ENCODE measurements around the gene C5orf46. TPM values are rescaled to one million over a fixed set of nuclear protein-coding genes. Genes with fewer than 3 reads are reported as not detected.

Gene C5orf46
- total RNA-seq, 2 experiments from 2014 or later: not detected

DNA sequence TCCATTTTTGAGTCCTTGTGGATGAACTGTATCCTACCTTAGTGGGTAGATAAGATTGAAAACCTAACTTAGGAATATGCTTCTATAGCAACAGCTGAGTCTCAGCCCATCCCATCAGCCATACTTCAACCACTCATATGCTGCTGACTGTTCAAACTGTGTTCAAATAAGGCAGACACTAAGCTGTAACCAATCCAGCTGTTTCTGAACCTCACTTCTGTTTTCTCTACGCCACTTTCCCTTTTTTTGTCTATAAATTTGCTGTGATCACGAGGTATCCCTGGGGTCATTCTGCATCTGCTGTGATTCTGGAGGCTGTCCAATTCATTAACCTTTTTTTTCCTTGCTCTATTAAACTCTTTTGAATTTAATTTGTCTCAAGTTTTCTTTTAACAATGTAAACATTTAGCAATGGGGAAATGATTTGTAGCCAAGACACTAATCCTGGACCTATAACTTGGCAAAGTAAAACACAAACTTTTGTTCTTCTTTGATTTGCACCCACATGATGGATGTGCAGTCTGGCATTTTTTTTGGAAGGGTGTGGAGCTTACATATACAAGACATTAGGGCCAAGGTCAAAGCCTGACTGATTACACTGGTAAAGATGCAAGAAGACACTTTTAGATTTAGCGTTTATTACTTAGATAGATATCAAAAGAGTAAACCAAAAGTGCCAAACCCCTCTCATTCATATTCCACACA is 42.7 kb downstream of the C5orf46 start:
- intact Hi-C loops (cut with micrococcal nuclease; ENCODE audit: unreplicated experiment): no loop called here
- no peak for DNase-seq (ENCODE audit: low spot score)
- Histone ChIP-seq H3K9me3 (ENCODE audit: low read length) (no peaks in the 10 kb centered on the region), H4K20me1 (ENCODE audit: insufficient read depth, low read length) (no peaks in the 10 kb centered on the region), H3K4me1 (ENCODE audit: insufficient read depth, low read length, poor library complexity, severe bottlenecking) (no peaks in the 10 kb centered on the region), H3K27ac (ENCODE audit: low read depth, low read length, poor library complexity, severe bottlenecking) (no peak overlapping the region), H3K9me2 (ENCODE audit: insufficient read depth, low read length) (no peaks in the 10 kb centered on the region), H3K4me3 (ENCODE audit: low read depth, low read length, poor library complexity, severe bottlenecking) (no peak overlapping the region), H3K36me3 (ENCODE audit: insufficient read depth, low read length) (no peaks in the 10 kb centered on the region), H3K79me2 (ENCODE audit: insufficient read depth, low read depth, low read length) (no peaks in the 10 kb centered on the region), H3K4me2 (ENCODE audit: low read length) (no peak overlapping the region), H2AFZ (ENCODE audit: low read length) (no peak overlapping the region)
- POLR2A ChIA-PET: no interaction called here
- TF ChIP-seq, protein P1, sequence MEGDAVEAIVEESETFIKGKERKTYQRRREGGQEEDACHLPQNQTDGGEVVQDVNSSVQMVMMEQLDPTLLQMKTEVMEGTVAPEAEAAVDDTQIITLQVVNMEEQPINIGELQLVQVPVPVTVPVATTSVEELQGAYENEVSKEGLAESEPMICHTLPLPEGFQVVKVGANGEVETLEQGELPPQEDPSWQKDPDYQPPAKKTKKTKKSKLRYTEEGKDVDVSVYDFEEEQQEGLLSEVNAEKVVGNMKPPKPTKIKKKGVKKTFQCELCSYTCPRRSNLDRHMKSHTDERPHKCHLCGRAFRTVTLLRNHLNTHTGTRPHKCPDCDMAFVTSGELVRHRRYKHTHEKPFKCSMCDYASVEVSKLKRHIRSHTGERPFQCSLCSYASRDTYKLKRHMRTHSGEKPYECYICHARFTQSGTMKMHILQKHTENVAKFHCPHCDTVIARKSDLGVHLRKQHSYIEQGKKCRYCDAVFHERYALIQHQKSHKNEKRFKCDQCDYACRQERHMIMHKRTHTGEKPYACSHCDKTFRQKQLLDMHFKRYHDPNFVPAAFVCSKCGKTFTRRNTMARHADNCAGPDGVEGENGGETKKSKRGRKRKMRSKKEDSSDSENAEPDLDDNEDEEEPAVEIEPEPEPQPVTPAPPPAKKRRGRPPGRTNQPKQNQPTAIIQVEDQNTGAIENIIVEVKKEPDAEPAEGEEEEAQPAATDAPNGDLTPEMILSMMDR (conservative IDR thresholded peaks at IDR 0.05; ENCODE audit: low read length): no peak
- no peak for TF ChIP-seq EZH2phosphoT487 (IDR thresholded peaks at IDR 0.05; ENCODE audit: borderline replicate concordance, low read depth, low read length)
- no TSS peak for BruUV-seq (replicated peaks)
- CTCF ChIA-PET (ENCODE audit: unreplicated experiment): no interaction called here

DNA sequence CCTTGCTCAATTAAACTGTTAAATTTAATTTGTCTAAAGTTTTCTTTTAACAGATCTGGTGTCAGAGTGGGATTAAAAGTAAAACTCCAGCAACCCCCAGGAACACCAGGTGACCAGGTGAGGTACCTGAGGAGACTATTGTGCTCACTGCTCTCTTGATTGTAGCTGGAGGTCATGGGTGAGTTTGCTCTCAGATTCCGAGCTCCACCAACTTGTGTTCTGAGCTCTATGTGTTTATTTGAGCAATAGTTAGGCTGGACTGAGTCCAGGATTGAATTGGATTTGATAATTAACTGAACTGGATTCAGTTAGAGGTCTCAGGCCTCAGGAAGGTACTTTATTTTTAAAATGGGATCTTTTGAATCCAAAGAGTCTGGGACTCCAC is 45.7 kb downstream of the C5orf46 start:
- Histone ChIP-seq H2AFZ (ENCODE audit: low read length) (no peak overlapping the region), H3K4me2 (ENCODE audit: low read length) (no peak overlapping the region), H3K79me2 (ENCODE audit: insufficient read depth, low read depth, low read length) (no peaks in the 10 kb centered on the region), H3K36me3 (ENCODE audit: insufficient read depth, low read length) (no peaks in the 10 kb centered on the region), H4K20me1 (ENCODE audit: insufficient read depth, low read length) (no peaks in the 10 kb centered on the region), H3K4me1 (ENCODE audit: insufficient read depth, low read length, poor library complexity, severe bottlenecking) (no peaks in the 10 kb centered on the region), H3K4me3 (ENCODE audit: low read depth, low read length, poor library complexity, severe bottlenecking) (no peak overlapping the region), H3K9me3 (ENCODE audit: low read length) (no peaks in the 10 kb centered on the region), H3K27ac (ENCODE audit: low read depth, low read length, poor library complexity, severe bottlenecking) (no peak overlapping the region), H3K9me2 (ENCODE audit: insufficient read depth, low read length) (no peaks in the 10 kb centered on the region)
- POLR2A ChIA-PET: interaction anchor here (0.5 to 0.9 kb wide), 2 partner anchors 227 to 233 kb away, joined by 3 to 4 read pairs; no protein-coding TSS in a partner anchor
- no TSS peak for BruUV-seq (replicated peaks)
- intact Hi-C loops (cut with micrococcal nuclease; ENCODE audit: unreplicated experiment): no loop called here
- CTCF ChIA-PET (ENCODE audit: unreplicated experiment): no interaction called here
- DNase-seq (ENCODE audit: low spot score): no peak
- TF ChIP-seq EZH2phosphoT487 (IDR thresholded peaks at IDR 0.05; ENCODE audit: borderline replicate concordance, low read depth, low read length): no peak
- TF ChIP-seq, protein P1 (conservative IDR thresholded peaks at IDR 0.05; ENCODE audit: low read length): no peak

DNA sequence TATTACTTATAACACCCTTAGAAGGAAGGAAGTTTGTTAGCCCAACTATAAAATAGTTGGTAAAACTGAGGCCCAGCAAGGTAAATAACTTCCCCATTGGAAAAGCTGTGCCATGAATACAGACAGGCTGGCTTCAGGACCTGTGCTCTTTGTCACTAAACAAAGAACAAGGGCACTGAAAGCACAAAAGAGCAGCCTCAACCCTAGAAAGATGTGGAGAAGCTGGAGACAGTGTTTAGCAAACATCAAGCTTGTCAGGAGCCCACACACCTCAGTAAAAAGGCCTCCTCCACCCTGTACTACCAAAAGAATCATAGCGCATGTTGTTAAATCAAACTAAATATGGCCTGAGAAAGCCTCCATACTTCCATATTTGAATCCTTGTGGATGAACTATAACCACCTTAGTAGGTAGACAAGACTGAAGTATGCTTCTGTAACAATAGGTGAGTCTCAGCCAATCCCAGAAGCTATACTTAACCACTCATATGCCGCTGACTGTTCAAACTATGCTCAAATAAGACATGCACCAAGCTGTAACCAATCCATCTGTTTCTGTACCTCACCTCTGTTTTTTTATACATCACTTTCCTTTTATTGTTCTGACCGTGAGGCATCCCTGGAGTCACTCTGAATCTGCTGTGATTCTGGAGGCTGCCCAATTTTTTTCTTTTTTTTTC is 46.2 kb downstream of the C5orf46 start:
- no peaks in the 10 kb centered on the region for H3K36me3 ChIP-seq (ENCODE audit: insufficient read depth, low read length)
- ChIA-PET CTCF (ENCODE audit: unreplicated experiment) (no interaction called here), POLR2A (interaction anchor here (0.9 kb wide), 1 partner anchor 226 kb away, joined by 3 read pairs; no protein-coding TSS in a partner anchor)
- TF ChIP-seq, protein P1 (conservative IDR thresholded peaks at IDR 0.05; ENCODE audit: low read length): no peak
- no peak for TF ChIP-seq EZH2phosphoT487 (IDR thresholded peaks at IDR 0.05; ENCODE audit: borderline replicate concordance, low read depth, low read length)
- no peak overlapping the region for H3K27ac ChIP-seq (ENCODE audit: low read depth, low read length, poor library complexity, severe bottlenecking)
- H3K9me3 ChIP-seq (ENCODE audit: low read length): no peaks in the 10 kb centered on the region
- intact Hi-C loops (cut with micrococcal nuclease; ENCODE audit: unreplicated experiment): no loop called here
- no peak overlapping the region for H3K4me2 ChIP-seq (ENCODE audit: low read length)
- H2AFZ ChIP-seq (ENCODE audit: low read length): no peak overlapping the region
- BruUV-seq (replicated peaks): no TSS peak
- no peak for DNase-seq (ENCODE audit: low spot score)
- H3K79me2 ChIP-seq (ENCODE audit: insufficient read depth, low read depth, low read length): no peaks in the 10 kb centered on the region
- no peak overlapping the region for H3K4me3 ChIP-seq (ENCODE audit: low read depth, low read length, poor library complexity, severe bottlenecking)
- no peaks in the 10 kb centered on the region for H3K4me1 ChIP-seq (ENCODE audit: insufficient read depth, low read length, poor library complexity, severe bottlenecking)
- H4K20me1 ChIP-seq (ENCODE audit: insufficient read depth, low read length): no peaks in the 10 kb centered on the region
- no peaks in the 10 kb centered on the region for H3K9me2 ChIP-seq (ENCODE audit: insufficient read depth, low read length)
